OCI-LY3 (cell line): ENCODE results near the gene GTF3A.

Experiments
- H2AFZ ChIP-seq: fragments of 200-600, 300-600 bp; shearing (Covaris generic); 2 replicates; pipeline ENCODE4 v1.6.0; 2014; ENCODE audit warnings: antibody characterized with exemption, low read depth, low read length
- H3K27ac ChIP-seq: fragments of 200-600, 300-600 bp; sonication (generic); 2 replicates; pipeline ENCODE4 v1.5.1; 2014; ENCODE audit warnings: mild to moderate bottlenecking, low read length, moderate library complexity, mixed read lengths
- H3K27me3 ChIP-seq: fragments of 200-600, 300-600 bp; sonication (generic); 2 replicates; pipeline ENCODE4 v1.6.1; 2014; ENCODE audit warnings: low read depth, low read length, mixed read lengths
- H3K36me3 ChIP-seq: fragments of 200-600, 300-600 bp; sonication (generic); replicated peaks from 2 replicates; pipeline ENCODE3; 2014; ENCODE audit warnings: low read depth, low read length, mixed read lengths
- H3K4me1 ChIP-seq: fragments of 300-600, 200-600 bp; sonication (generic); 2 replicates; pipeline ENCODE4 v1.6.1; 2014; ENCODE audit warnings: low read length, mixed read lengths
- H3K4me2 ChIP-seq: fragments of 200-600, 300-600 bp; sonication (generic); 2 replicates; pipeline ENCODE4 v1.6.1; 2014; ENCODE audit warnings: low read length, mixed read lengths
- H3K4me3 ChIP-seq: fragments of 300-600, 200-600 bp; sonication (generic); 2 replicates; pipeline ENCODE4 v1.5.1; 2014; ENCODE audit warnings: antibody characterized with exemption, mild to moderate bottlenecking, low read length, moderate library complexity
- H3K79me2 ChIP-seq: fragments of 300-600, 200-600 bp; shearing (Covaris generic); 2 replicates; pipeline ENCODE4 v1.6.1; 2014; ENCODE audit warnings: mild to moderate bottlenecking, low read length, mixed read lengths
- H3K9ac ChIP-seq: fragments of 300-600, 200-600 bp; shearing (Covaris generic); 2 replicates; pipeline ENCODE4 v1.6.0; 2014; ENCODE audit warnings: mild to moderate bottlenecking, low read length, moderate library complexity
- H3K9me3 ChIP-seq: fragments of 200-600, 300-600 bp; shearing (Covaris generic); 2 replicates; pipeline ENCODE4 v1.6.1; 2014; ENCODE audit warnings: low read length, mixed read lengths; ENCODE audit not compliant: insufficient read depth
- H4K20me1 ChIP-seq: fragments of 200-600, 300-600 bp; sonication (generic); 2 replicates; pipeline ENCODE4 v1.6.1; 2016; ENCODE audit warnings: low read length, mixed read lengths; ENCODE audit not compliant: insufficient read depth
- CTCF ChIP-seq: fragments of 200-600, 300-600 bp; sonication (generic); IDR thresholded peaks from 2 replicates; pipeline ENCODE4 v1.5.1; 2014; ENCODE audit warnings: antibody characterized with exemption, low read length, low read depth
- EZH2phosphoT487 ChIP-seq: fragments of 200-600 bp; shearing (Covaris generic); IDR thresholded peaks from 2 replicates; pipeline ENCODE4 v1.6.1; 2018; ENCODE audit warnings: antibody characterized with exemption, mixed run types, low read depth

GTF3A gene

GRCh38 chr13:27474751-27475268 lies 50.4 kb downstream of the GTF3A start:
- no peak overlapping the region; the same call in 1 of the 2 replicates for H3K9ac ChIP-seq
- no peak overlapping the region for H2AFZ ChIP-seq
- H3K9me3 ChIP-seq = no peaks in the 10 kb centered on the region
- H3K4me1 ChIP-seq = peaks cover 70% of the 10 kb centered on the region
- H3K4me2 ChIP-seq = no peak overlapping the region
- H3K27ac ChIP-seq = peak overlapping the region; percentile 95
- H3K79me2 ChIP-seq = no peaks in the 10 kb centered on the region
- H3K4me3 ChIP-seq = no peak overlapping the region
- no peaks in the 10 kb centered on the region for H4K20me1 ChIP-seq
- no peaks in the 10 kb centered on the region for H3K27me3 ChIP-seq
- H3K36me3 ChIP-seq = no peaks in the 10 kb centered on the region
- no peak for TF ChIP-seq EZH2phosphoT487
- no peak for TF ChIP-seq CTCF

DNA sequence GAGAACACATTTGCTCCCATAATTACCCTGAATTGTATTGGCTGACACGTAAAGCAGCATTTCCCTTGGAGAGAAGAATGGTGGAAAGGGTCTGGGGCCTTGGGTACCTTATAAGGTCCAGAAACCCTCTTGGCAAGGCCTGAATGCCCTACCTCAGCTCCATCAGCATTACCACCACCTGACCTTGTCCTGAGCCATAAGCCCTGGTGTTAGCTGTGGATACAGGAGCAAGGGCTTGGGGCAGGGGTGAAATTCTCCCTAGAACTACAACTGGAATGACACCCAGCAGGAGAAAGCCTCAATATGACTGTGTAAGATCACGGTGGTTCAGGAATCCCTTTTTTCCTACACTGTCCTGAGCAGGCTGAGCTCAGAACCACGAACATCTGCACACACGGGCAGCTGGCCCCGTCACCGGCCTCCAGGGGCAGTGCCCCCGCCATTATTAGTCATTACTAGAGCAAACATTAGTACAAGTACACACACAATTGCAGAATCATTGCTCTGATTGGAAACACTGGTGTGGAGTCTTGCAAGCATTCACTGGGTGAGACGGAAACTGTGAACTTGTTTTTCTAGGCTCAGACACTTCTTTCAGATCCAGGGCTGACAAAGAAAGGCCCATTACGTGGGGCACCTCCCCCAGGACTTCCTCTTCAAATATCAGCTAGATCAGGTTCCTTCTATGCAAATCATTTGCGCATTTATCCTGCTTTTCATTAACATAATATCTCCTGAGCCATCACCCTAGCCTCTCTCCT lies 52.7 kb downstream of the GTF3A start:
- Histone ChIP-seq H3K9me3 (0 out of 2 replicates have a peak, but pooled peaks cover 1% of the 10 kb centered on the region), H3K4me2 (peak overlapping the region; percentile 83), H3K4me1 (peaks cover 88% of the 10 kb centered on the region), H3K27ac (peak overlapping the region; percentile 95), H4K20me1 (no peaks in the 10 kb centered on the region), H3K9ac (peak overlapping the region; percentile 94), H3K4me3 (peak overlapping the region; percentile 66), H3K79me2 (no peaks in the 10 kb centered on the region), H3K27me3 (no peaks in the 10 kb centered on the region), H2AFZ (no peak overlapping the region), H3K36me3 (peaks cover 2% of the 10 kb centered on the region)
- TF ChIP-seq CTCF = no peak
- TF ChIP-seq EZH2phosphoT487 = no peak

GRCh38 chr13:27481766-27482165 lies 57.3 kb downstream of the GTF3A start:
- no peaks in the 10 kb centered on the region for H4K20me1 ChIP-seq
- H3K4me2 ChIP-seq = peak overlapping the region; percentile 83
- TF ChIP-seq CTCF (peak; percentile 81), EZH2phosphoT487 (no peak)
- no peak overlapping the region for H2AFZ ChIP-seq
- peaks cover 18% of the 10 kb centered on the region for H3K9me3 ChIP-seq
- no peaks in the 10 kb centered on the region for H3K27me3 ChIP-seq
- peak overlapping the region; percentile 86; the same call in 1 of the 2 replicates for H3K9ac ChIP-seq
- H3K27ac ChIP-seq = peak overlapping the region; percentile 95
- peaks cover 21% of the 10 kb centered on the region for H3K36me3 ChIP-seq
- H3K4me3 ChIP-seq = peak overlapping the region; percentile 1; the same call in 1 of the 2 replicates
- peaks cover 70% of the 10 kb centered on the region for H3K4me1 ChIP-seq
- no peaks in the 10 kb centered on the region for H3K79me2 ChIP-seq

GRCh38 chr13:27482983-27483382 lies 58.6 kb downstream of the GTF3A start:
- Histone ChIP-seq H3K9me3 (peaks cover 18% of the 10 kb centered on the region), H2AFZ (no peak overlapping the region), H4K20me1 (no peaks in the 10 kb centered on the region), H3K27me3 (no peaks in the 10 kb centered on the region), H3K27ac (peak overlapping the region; percentile 95), H3K36me3 (peaks cover 21% of the 10 kb centered on the region), H3K4me1 (peaks cover 64% of the 10 kb centered on the region), H3K4me2 (peak overlapping the region; percentile 83), H3K79me2 (no peaks in the 10 kb centered on the region), H3K9ac (peak overlapping the region; percentile 86; the same call in 1 of the 2 replicates), H3K4me3 (peak overlapping the region; percentile 29)
- no peak for TF ChIP-seq EZH2phosphoT487
- TF ChIP-seq CTCF = no peak
